IMR-90 (cell line): ENCODE measurements around the gene ZFR. TPM values are rescaled to one million over a fixed set of nuclear protein-coding genes. Genes with fewer than 3 reads are reported as not detected.
A peak's percentile ranks its signal among the peaks of the same experiment; 100 is the strongest.

Experiments
- ATAC-seq: fragments of 200-7000 bp; cut with Tn5 transposase; 2 replicates; pipeline ENCODE4 v1.9.1; 2020; ENCODE audit warnings: low read depth, mild to moderate bottlenecking, moderate library complexity
- BruUV-seq: library from RNA; stranded (reverse); fragments of 400-500 nt; replicated peaks from 2 replicates; lab custom pipeline; 2021; lab: Mats Ljungman, UMichigan
- CTCF ChIA-PET: fragments of 300-600 bp; formaldehyde crosslinking; extraction: SDS; loops from one replicate; lab custom pipeline; 2021; ENCODE audit warnings: antibody characterized with exemption; lab: Yijun Ruan, JAX
- POLR2A ChIA-PET: fragments of 300-600 bp; sonication (Branson Sonifier 250); formaldehyde crosslinking; loops from one replicate; lab custom pipeline; 2022; ENCODE audit warnings: antibody characterized with exemption; ENCODE audit not compliant: unreplicated experiment; lab: Charles Lee
- DNase-seq: peaks from one replicate; pipeline ENCODE4 v3.0.0; 2013
- H2AFZ ChIP-seq: replicated peaks from 2 replicates; pipeline ENCODE3; 2013; ENCODE audit warnings: low read length, mild to moderate bottlenecking; ENCODE audit not compliant: poor library complexity
- H2AK5ac ChIP-seq: 2 replicates; pipeline ENCODE4 v1.6.1; 2013; ENCODE audit warnings: low read depth, low read length, inconsistent platforms
- H2AK9ac ChIP-seq: replicated peaks from 2 replicates; pipeline ENCODE3; 2013; ENCODE audit warnings: mild to moderate bottlenecking, low read depth, low read length, moderate library complexity; ENCODE audit not compliant: poor library complexity
- H2BK120ac ChIP-seq: 2 replicates; pipeline ENCODE4 v1.6.1; 2013; ENCODE audit warnings: low read depth, low read length, inconsistent platforms
- H2BK15ac ChIP-seq: 3 replicates; pipeline ENCODE4 v1.6.1; 2013; ENCODE audit warnings: low read depth, low read length, inconsistent platforms
- H2BK20ac ChIP-seq: 2 replicates; pipeline ENCODE4 v1.6.1; 2013; ENCODE audit warnings: low read depth, mild to moderate bottlenecking, inconsistent platforms, low read length, moderate library complexity
- H2BK5ac ChIP-seq: 2 replicates; pipeline ENCODE4 v1.6.1; 2013; ENCODE audit warnings: mild to moderate bottlenecking, low read depth, low read length, inconsistent platforms; ENCODE audit not compliant: poor library complexity, severe bottlenecking
- H3K14ac ChIP-seq: replicated peaks from 2 replicates; pipeline ENCODE4 v1.6.1; 2013; ENCODE audit warnings: low read depth, low read length, inconsistent platforms
- H3K18ac ChIP-seq: 2 replicates; pipeline ENCODE4 v1.6.1; 2013; ENCODE audit warnings: low read depth, low read length, control low read depth
- H3K23ac ChIP-seq: 2 replicates; pipeline ENCODE4 v1.6.1; 2013; ENCODE audit warnings: low read depth, low read length, inconsistent platforms
- H3K27ac ChIP-seq: 2 replicates; pipeline ENCODE4 v1.5.1; 2013; ENCODE audit warnings: mild to moderate bottlenecking, control low read depth, low read length; ENCODE audit not compliant: insufficient read depth
- H3K27me3 ChIP-seq: 2 replicates; pipeline ENCODE4 v1.6.1; 2013; ENCODE audit warnings: low read length; ENCODE audit not compliant: control insufficient read depth, insufficient read depth
- H3K36me3 ChIP-seq: 2 replicates; pipeline ENCODE4 v1.6.1; 2013; ENCODE audit warnings: low read length, mixed read lengths; ENCODE audit not compliant: control insufficient read depth, insufficient read depth
- H3K4ac ChIP-seq: 2 replicates; pipeline ENCODE4 v1.6.1; 2013; ENCODE audit warnings: low read depth, low read length, inconsistent platforms
- H3K4me1 ChIP-seq: 2 replicates; pipeline ENCODE4 v1.6.1; 2013; ENCODE audit warnings: low read length, mixed read lengths; ENCODE audit not compliant: control insufficient read depth, insufficient read depth
- H3K4me2 ChIP-seq: 2 replicates; pipeline ENCODE4 v1.6.1; 2013; ENCODE audit warnings: low read depth, mild to moderate bottlenecking, control low read depth, low read length, moderate library complexity
- H3K4me3 ChIP-seq: 2 replicates; pipeline ENCODE4 v1.5.1; 2013; ENCODE audit warnings: low read depth, mild to moderate bottlenecking, control low read depth, low read length, moderate library complexity; ENCODE audit not compliant: insufficient read depth
- H3K56ac ChIP-seq: 2 replicates; pipeline ENCODE4 v1.6.1; 2013; ENCODE audit warnings: low read length, inconsistent platforms; ENCODE audit not compliant: insufficient read depth; ENCODE audit errors: extremely low read depth
- H3K79me1 ChIP-seq, 2 experiments: 2 replicates each; pipeline ENCODE4 v1.6.1; 2013; ENCODE audit warnings: low read length in 2 of 2, inconsistent platforms in 1 of 2, low read depth in 1 of 2
- H3K9ac ChIP-seq: 2 replicates; pipeline ENCODE4 v1.6.1; 2013; ENCODE audit warnings: low read depth, low read length, control low read depth
- H3K9me1 ChIP-seq: 2 replicates; pipeline ENCODE4 v1.6.1; 2013; ENCODE audit warnings: low read length, inconsistent platforms; ENCODE audit not compliant: insufficient read depth
- H3K9me3 ChIP-seq: 2 replicates; pipeline ENCODE4 v1.6.1; 2013; ENCODE audit warnings: low read length; ENCODE audit not compliant: control insufficient read depth, insufficient read depth
- H4K20me1 ChIP-seq: 2 replicates; pipeline ENCODE4 v1.6.1; 2013; ENCODE audit warnings: low read length, inconsistent platforms; ENCODE audit not compliant: insufficient read depth
- H4K5ac ChIP-seq: 2 replicates; pipeline ENCODE4 v1.6.1; 2013; ENCODE audit warnings: mild to moderate bottlenecking, low read depth, low read length, control low read depth
- H4K8ac ChIP-seq, 2 experiments: 2 replicates each; pipeline ENCODE4 v1.6.1; 2013; ENCODE audit warnings: low read depth in 2 of 2, low read length in 2 of 2, control low read depth in 1 of 2, inconsistent platforms in 1 of 2
- H4K91ac ChIP-seq: 2 replicates; pipeline ENCODE4 v1.6.1; 2013; ENCODE audit warnings: low read depth, low read length, inconsistent platforms; ENCODE audit not compliant: insufficient read depth
- BHLHE40 ChIP-seq: fragments of 150-350 bp; IDR thresholded peaks from 2 replicates; pipeline ENCODE4 v1.6.1; 2016; ENCODE audit warnings: mild to moderate bottlenecking, low read depth, low read length
- CEBPB ChIP-seq: IDR thresholded peaks from 2 replicates; pipeline ENCODE4 v1.6.1; 2012; ENCODE audit warnings: low read depth, low read length, improper control_type of control experiment
- CHD1 ChIP-seq: IDR thresholded peaks from 2 replicates; pipeline ENCODE4 v1.6.1; 2012; ENCODE audit warnings: low read depth, low read length, improper control_type of control experiment
- CTCF ChIP-seq: conservative IDR thresholded peaks from 2 replicates; pipeline ENCODE4 v1.5.1; 2012; ENCODE audit warnings: mild to moderate bottlenecking, low read depth, low read length, improper control_type of control experiment
- MAFK ChIP-seq: IDR thresholded peaks from 2 replicates; pipeline ENCODE4 v1.6.1; 2012; ENCODE audit warnings: low read depth, low read length, improper control_type of control experiment
- MAZ ChIP-seq: IDR thresholded peaks from 2 replicates; pipeline ENCODE4 v1.6.1; 2012; ENCODE audit warnings: low read depth, mild to moderate bottlenecking, low read length, improper control_type of control experiment, moderate library complexity, borderline replicate concordance
- NFE2L2 ChIP-seq: fragments of 150-350 bp; IDR thresholded peaks from 2 replicates; pipeline ENCODE4 v1.6.1; 2016; ENCODE audit warnings: low read depth, mild to moderate bottlenecking, low read length
- POLR2A ChIP-seq: IDR thresholded peaks from 2 replicates; pipeline ENCODE4 v1.6.1; 2012; ENCODE audit warnings: mild to moderate bottlenecking, low read depth, low read length
- RAD21 ChIP-seq: IDR thresholded peaks from 2 replicates; pipeline ENCODE4 v1.6.1; 2012; ENCODE audit warnings: low read length, improper control_type of control experiment
- RCOR1 ChIP-seq: IDR thresholded peaks from 2 replicates; pipeline ENCODE4 v1.6.1; 2012; ENCODE audit warnings: mild to moderate bottlenecking, low read length, improper control_type of control experiment; ENCODE audit not compliant: insufficient replicate concordance
- RFX5 ChIP-seq: IDR thresholded peaks from 2 replicates; pipeline ENCODE4 v1.8.0; 2012; ENCODE audit warnings: low read depth, mild to moderate bottlenecking, low read length, moderate library complexity
- SMC3 ChIP-seq: fragments of 150-350 bp; IDR thresholded peaks from 2 replicates; pipeline ENCODE4 v1.6.1; 2016; ENCODE audit warnings: low read depth, mild to moderate bottlenecking, antibody characterized with exemption, low read length, moderate library complexity
- WGBS, 2 experiments: methylation state at CpG; one replicate each; pipeline versions ENCODE4 v1.1.5 to v1.1.7; 2013; ENCODE audit warnings: missing lambda C conversion rate in 2 of 2; ENCODE audit not compliant: insufficient read length in 1 of 2; ENCODE audit errors: extremely low coverage in 2 of 2; 5-methylcytosine and 5-hydroxymethylcytosine counted together
- dilution Hi-C: fragments of 300-500 bp; cut with HindIII; formaldehyde crosslinking; loops from one replicate; pipeline ENCODE4 v1.14.3; 2018; ENCODE audit warnings: low sequenced_read_pairs; ENCODE audit not compliant: unreplicated experiment
- in situ Hi-C: fragments of 300-500 bp; cut with MboI; formaldehyde crosslinking; loops from 3 replicates; pipeline ENCODE4 v1.14.3; 2019; ENCODE audit warnings: low sequenced_read_pairs, inconsistent platforms, mixed read lengths
- intact Hi-C: fragments of 100-400 bp; cut with micrococcal nuclease; formaldehyde crosslinking; loops from 2 replicates; pipeline ENCODE4 v1.10.0; 2022
- polyA plus RNA-seq, 3 experiments: library from polyadenylated mRNA; depleted of rRNA; stranded (reverse); fragments of >200 nt; gene quantifications; 2 replicates each; pipeline ENCODE4 v1.2.3, GENCODE V29; 2012; ENCODE audit warnings: low replicate concordance in 1 of 3
- total RNA-seq: library from RNA; depleted of rRNA; stranded (reverse); fragments of >200 nt; gene quantifications from 2 replicates; pipeline ENCODE4 v1.2.3, GENCODE V29; 2012

The ZFR gene
- total and polyA plus RNA-seq, 2 of the 4 experiments (the other 2 are of a cell fraction): 30.4 to 81.4 TPM

GRCh38 chr5:32489791-32490562, 45.4 kb upstream of the ZFR start:
- H2BK20ac ChIP-seq: no peak overlapping the region
- no peaks in the 10 kb centered on the region for H3K27me3 ChIP-seq
- in situ Hi-C loops (loop anchor here (5.0 to 25.0 kb wide), 3 partner anchors 102 to 935 kb away; no protein-coding TSS in a partner anchor), intact Hi-C loops (loop anchor here (1.0 to 5.0 kb wide), 3 partner anchors 96 to 258 kb away; no protein-coding TSS in a partner anchor), dilution Hi-C loops (no loop called here)
- no TSS peak for BruUV-seq
- no peaks in the 10 kb centered on the region for H3K9me3 ChIP-seq
- no peak overlapping the region for H3K23ac ChIP-seq
- peak overlapping the region; percentile 53; the same call in 1 of the 2 replicates for H3K27ac ChIP-seq
- no peaks in the 10 kb centered on the region for H3K4me1 ChIP-seq
- DNase-seq (peak; percentile 87), ATAC-seq (peak; percentile 86)
- H4K20me1 ChIP-seq: no peaks in the 10 kb centered on the region
- H3K79me1 ChIP-seq: no peaks in the 10 kb centered on the region
- H3K14ac ChIP-seq: no peak overlapping the region
- no peak overlapping the region for H2AFZ ChIP-seq
- H3K56ac ChIP-seq: no peak overlapping the region
- ChIA-PET CTCF (interaction anchor here (0.6 to 5.3 kb wide), 10 partner anchors 9 to 435 kb away, joined by 3 to 81 read pairs (median 4); no protein-coding TSS in a partner anchor), POLR2A (interaction anchor here (0.7 kb wide), 1 partner anchor 18 kb away, joined by 4 read pairs; no protein-coding TSS in a partner anchor)
- H2AK9ac ChIP-seq: no peak overlapping the region
- WGBS, 2 experiments: 17% methylated on average over 1 of the region's 10 CpGs; no CpG with 5 or more reads in 1 of the 2 experiments
- H2AK5ac ChIP-seq: no peak overlapping the region
- H3K4ac ChIP-seq: no peak overlapping the region
- TF ChIP-seq CHD1: no peak
- TF ChIP-seq BHLHE40: no peak
- TF ChIP-seq CTCF: peak; percentile 78
- peak; percentile 81 for TF ChIP-seq RAD21
- peak; percentile 30; the same call in 1 of the 2 replicates for TF ChIP-seq MAZ
- no peak for TF ChIP-seq RFX5
- peak; percentile 96 for TF ChIP-seq SMC3
- no peak for TF ChIP-seq RCOR1
- TF ChIP-seq CEBPB: no peak
- no peak for TF ChIP-seq MAFK
- no peak for TF ChIP-seq NFE2L2
- no peak for TF ChIP-seq POLR2A
- no peaks in the 10 kb centered on the region for H3K9me1 ChIP-seq
- H2BK5ac ChIP-seq: no peak overlapping the region
- H4K8ac ChIP-seq: peak overlapping the region in 1 of 2 experiments; percentile 20; a peak in 1 of 4 replicates
- H4K91ac ChIP-seq: no peak overlapping the region
- peak overlapping the region; percentile 29 for H3K4me2 ChIP-seq
- H3K4me3 ChIP-seq: no peak overlapping the region
- no peak overlapping the region for H4K5ac ChIP-seq
- H3K36me3 ChIP-seq: no peaks in the 10 kb centered on the region
- H3K9ac ChIP-seq: peak overlapping the region; percentile 32; the same call in 1 of the 2 replicates
- H2BK120ac ChIP-seq: no peak overlapping the region
- no peak overlapping the region for H2BK15ac ChIP-seq
- H3K18ac ChIP-seq: no peak overlapping the region; the same call in 1 of the 2 replicates
